ENCODE data around the gene FRMPD4. TPM values are rescaled to one million over a fixed set of nuclear protein-coding genes. Genes with fewer than 3 reads are reported as not detected.

FRMPD4 gene
- total RNA-seq, 1 experiment from 2014 or later: 0.24 TPM

DNA sequence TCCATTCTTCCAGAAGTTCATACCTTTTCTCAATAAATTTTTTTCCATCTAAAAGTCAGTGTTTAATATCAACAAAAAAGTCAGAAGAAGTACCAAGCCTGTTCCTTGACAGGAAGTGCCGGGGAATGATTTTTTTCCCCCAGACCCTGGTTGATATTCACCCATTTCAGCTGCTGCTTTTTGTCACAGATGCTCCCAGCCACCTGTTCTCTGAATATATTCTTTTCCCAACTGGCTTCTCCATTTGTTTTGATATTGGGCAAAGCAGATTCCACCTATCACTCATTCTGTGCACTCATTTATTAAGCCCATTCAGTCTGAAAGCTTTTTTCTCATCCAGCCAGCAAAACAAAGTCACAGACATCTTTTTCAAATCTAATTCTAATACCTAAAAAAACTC lies 139.9 kb downstream of the FRMPD4 start:
- H2BK120ac ChIP-seq (ENCODE audit: low read depth, low read length, poor library complexity, severe bottlenecking): no peak overlapping the region
- peaks cover 8% of the 10 kb centered on the region for H3K9me3 ChIP-seq (ENCODE audit: control insufficient read depth, low read depth, low read length)
- no peaks in the 10 kb centered on the region for H4K20me1 ChIP-seq (ENCODE audit: control insufficient read depth, insufficient read depth, insufficient read length)
- H2BK12ac ChIP-seq (ENCODE audit: insufficient read length, low read depth, low read length): no peak overlapping the region
- H3K23ac ChIP-seq (ENCODE audit: insufficient read length, low read depth, low read length): no peak overlapping the region
- no peak overlapping the region for H3K4me2 ChIP-seq (ENCODE audit: insufficient read depth, insufficient read length, low read length)
- H3K27me3 ChIP-seq (ENCODE audit: insufficient read depth, low read length): no peaks in the 10 kb centered on the region
- H3K27me3 Mint-ChIP-seq (ENCODE audit: low read depth): no peaks in the 10 kb centered on the region
- H2AK5ac ChIP-seq (ENCODE audit: insufficient read length, low read length): no peak overlapping the region
- no peak overlapping the region for H3K4me3 Mint-ChIP-seq
- H3K4me1 Mint-ChIP-seq: no peaks in the 10 kb centered on the region
- H3K9me3 Mint-ChIP-seq: peaks cover 62 to 65% of the 10 kb centered on the region in 2 experiments
- no peak overlapping the region for H3T11ph ChIP-seq (ENCODE audit: low read length)
- no peak overlapping the region for H2BK5ac ChIP-seq (ENCODE audit: insufficient read length, low read length)
- WGBS (ENCODE audit: extremely low coverage, insufficient read length, low lambda C conversion rate): no CpG with 5 or more reads among the region's 1 CpG
- H3K56ac ChIP-seq (ENCODE audit: insufficient read length, low read depth, low read length): no peak overlapping the region
- no peak overlapping the region for H3K27ac ChIP-seq (ENCODE audit: insufficient read length, low read depth, low read length)
- no peaks in the 10 kb centered on the region for H3K4me1 ChIP-seq (ENCODE audit: insufficient read depth, low read length)
- H3K23me2 ChIP-seq (ENCODE audit: insufficient read length, low read depth, low read length, poor library complexity, severe bottlenecking): no peaks in the 10 kb centered on the region
- H3K9ac ChIP-seq (ENCODE audit: extremely low read depth, insufficient read length, low read length): no peak overlapping the region
- H3K79me2 ChIP-seq (ENCODE audit: insufficient read depth, low read length): no peaks in the 10 kb centered on the region
- H3K36me3 Mint-ChIP-seq (ENCODE audit: insufficient read depth in 1 of 3, low read depth in 3 of 3): peaks cover 4 to 14% (median 8%) of the 10 kb centered on the region in 3 experiments; a peak in 6 of 7 replicates
- no peak for DNase-seq
- no peak overlapping the region for H3K18ac ChIP-seq (ENCODE audit: insufficient read length, low read depth, low read length)
- H3K4ac ChIP-seq (ENCODE audit: low read depth, low read length): no peak overlapping the region
- H3K14ac ChIP-seq (ENCODE audit: insufficient read depth, low read length): no peak overlapping the region
- H3K27ac Mint-ChIP-seq: no peak overlapping the region
- no peak overlapping the region for H2BK15ac ChIP-seq (ENCODE audit: low read depth, low read length)
- no peak overlapping the region for H2BK20ac ChIP-seq (ENCODE audit: low read depth, low read length, poor library complexity, severe bottlenecking)
- no peak overlapping the region for H4K91ac ChIP-seq (ENCODE audit: insufficient read length, low read depth, low read length)
- H2AFZ ChIP-seq (ENCODE audit: low read length): no peak overlapping the region
- H4K5ac ChIP-seq (ENCODE audit: insufficient read length, low read depth, low read length): no peak overlapping the region
- no peak overlapping the region for H4K8ac ChIP-seq (replicated peaks; ENCODE audit: insufficient read length, low read depth, low read length)
- no peak for TF ChIP-seq CTCF (conservative IDR thresholded peaks at IDR 0.05)
- no peaks in the 10 kb centered on the region for H3K79me1 ChIP-seq (ENCODE audit: insufficient read depth, low read depth, low read length, poor library complexity, severe bottlenecking)

Data from H9 (cell line).